Measurements from ENCODE around the gene DDX17. TPM values are rescaled to one million over a fixed set of nuclear protein-coding genes. Genes with fewer than 3 reads are reported as not detected.
A peak's percentile ranks its signal among the peaks of the same experiment; 100 is the strongest.

The DDX17 gene
- 142 TPM for polyA plus RNA-seq (2012; ENCODE audit: low read depth, missing spikeins)

- peak; percentile 64 for TF ChIP-seq SPI1 (IDR thresholded peaks at IDR 0.05; ENCODE audit: low read depth, low read length)
- TF ChIP-seq POU2F2 (IDR thresholded peaks at IDR 0.05; ENCODE audit: low read depth, low read length), result no peak
- TF ChIP-seq POLR2A (IDR thresholded peaks at IDR 0.05; ENCODE audit: low read depth, low read length), result peak; percentile 70
- TF ChIP-seq POLR2AphosphoS5 (IDR thresholded peaks at IDR 0.05; ENCODE audit: low read depth, low read length), result peak; percentile 87
- TF ChIP-seq PAX5 (IDR thresholded peaks at IDR 0.05; ENCODE audit: insufficient read depth, low read length, severe bottlenecking), result no peak
- TF ChIP-seq TAF1 (IDR thresholded peaks at IDR 0.05; ENCODE audit: low read depth, low read length), result peak; percentile 89
- peak; percentile 69 for DNase-seq (ENCODE audit: insufficient read length, low spot score)
- FAIRE-seq, result peak; percentile 97
Observed at GRCh38 chr22:38506118-38506962, at the start of gene DDX17. DDX17 (minus strand) TSS chr22:38506311.

GRCh38 chr22:38554281-38554680 lies 48.2 kb upstream of the DDX17 start:
- FAIRE-seq (no peak), DNase-seq (ENCODE audit: insufficient read length, low spot score) (no peak)
- TF ChIP-seq POLR2A (IDR thresholded peaks at IDR 0.05; ENCODE audit: low read depth, low read length) (no peak), POLR2AphosphoS5 (IDR thresholded peaks at IDR 0.05; ENCODE audit: low read depth, low read length) (no peak), POU2F2 (IDR thresholded peaks at IDR 0.05; ENCODE audit: low read depth, low read length) (no peak), TAF1 (IDR thresholded peaks at IDR 0.05; ENCODE audit: low read depth, low read length) (no peak), PAX5 (IDR thresholded peaks at IDR 0.05; ENCODE audit: insufficient read depth, low read length, severe bottlenecking) (no peak), SPI1 (IDR thresholded peaks at IDR 0.05; ENCODE audit: low read depth, low read length) (no peak)

- TF ChIP-seq SPI1 (IDR thresholded peaks at IDR 0.05; ENCODE audit: low read depth, low read length) (peak; percentile 34; the same call in 1 of the 2 replicates), PAX5 (IDR thresholded peaks at IDR 0.05; ENCODE audit: insufficient read depth, low read length, severe bottlenecking) (no peak)
- FAIRE-seq (no peak), DNase-seq (ENCODE audit: insufficient read length, low spot score) (no peak)
Observed at GRCh38 chr22:38549101-38549894, 43.2 kb upstream of the DDX17 start.

GRCh38 chr22:38540701-38541100 lies 34.6 kb upstream of the DDX17 start:
- no peak for TF ChIP-seq TAF1 (IDR thresholded peaks at IDR 0.05; ENCODE audit: low read depth, low read length)
- no peak for TF ChIP-seq PAX5 (IDR thresholded peaks at IDR 0.05; ENCODE audit: insufficient read depth, low read length, severe bottlenecking)
- no peak for TF ChIP-seq POU2F2 (IDR thresholded peaks at IDR 0.05; ENCODE audit: low read depth, low read length)
- no peak for TF ChIP-seq POLR2A (IDR thresholded peaks at IDR 0.05; ENCODE audit: low read depth, low read length)
- no peak for TF ChIP-seq SPI1 (IDR thresholded peaks at IDR 0.05; ENCODE audit: low read depth, low read length)
- TF ChIP-seq POLR2AphosphoS5 (IDR thresholded peaks at IDR 0.05; ENCODE audit: low read depth, low read length), result no peak
- FAIRE-seq, result no peak
- DNase-seq (ENCODE audit: insufficient read length, low spot score), result no peak

GRCh38 chr22:38531251-38531938 lies 25.3 kb upstream of the DDX17 start:
- FAIRE-seq (no peak), DNase-seq (ENCODE audit: insufficient read length, low spot score) (no peak)
- no peak for TF ChIP-seq POLR2AphosphoS5 (IDR thresholded peaks at IDR 0.05; ENCODE audit: low read depth, low read length)
- TF ChIP-seq POLR2A (IDR thresholded peaks at IDR 0.05; ENCODE audit: low read depth, low read length), result no peak
- TF ChIP-seq TAF1 (IDR thresholded peaks at IDR 0.05; ENCODE audit: low read depth, low read length), result no peak
- TF ChIP-seq POU2F2 (IDR thresholded peaks at IDR 0.05; ENCODE audit: low read depth, low read length), result no peak
- no peak for TF ChIP-seq PAX5 (IDR thresholded peaks at IDR 0.05; ENCODE audit: insufficient read depth, low read length, severe bottlenecking)
- TF ChIP-seq SPI1 (IDR thresholded peaks at IDR 0.05; ENCODE audit: low read depth, low read length), result no peak

GRCh38 chr22:38524429-38524828 lies 18.3 kb upstream of the DDX17 start:
- no peak for DNase-seq (ENCODE audit: insufficient read length, low spot score)
- FAIRE-seq, result no peak
- TF ChIP-seq TAF1 (IDR thresholded peaks at IDR 0.05; ENCODE audit: low read depth, low read length) (no peak), SPI1 (IDR thresholded peaks at IDR 0.05; ENCODE audit: low read depth, low read length) (no peak), POU2F2 (IDR thresholded peaks at IDR 0.05; ENCODE audit: low read depth, low read length) (no peak), PAX5 (IDR thresholded peaks at IDR 0.05; ENCODE audit: insufficient read depth, low read length, severe bottlenecking) (no peak), POLR2A (IDR thresholded peaks at IDR 0.05; ENCODE audit: low read depth, low read length) (no peak), POLR2AphosphoS5 (IDR thresholded peaks at IDR 0.05; ENCODE audit: low read depth, low read length) (no peak)

GRCh38 chr22:38523479-38523878 lies 17.4 kb upstream of the DDX17 start:
- FAIRE-seq (no peak), DNase-seq (ENCODE audit: insufficient read length, low spot score) (no peak)
- no peak for TF ChIP-seq POLR2A (IDR thresholded peaks at IDR 0.05; ENCODE audit: low read depth, low read length)
- no peak for TF ChIP-seq POLR2AphosphoS5 (IDR thresholded peaks at IDR 0.05; ENCODE audit: low read depth, low read length)
- TF ChIP-seq SPI1 (IDR thresholded peaks at IDR 0.05; ENCODE audit: low read depth, low read length), result no peak
- TF ChIP-seq PAX5 (IDR thresholded peaks at IDR 0.05; ENCODE audit: insufficient read depth, low read length, severe bottlenecking), result no peak
- no peak for TF ChIP-seq POU2F2 (IDR thresholded peaks at IDR 0.05; ENCODE audit: low read depth, low read length)
- no peak for TF ChIP-seq TAF1 (IDR thresholded peaks at IDR 0.05; ENCODE audit: low read depth, low read length)

GRCh38 chr22:38523029-38523428 lies 16.9 kb upstream of the DDX17 start:
- DNase-seq (ENCODE audit: insufficient read length, low spot score) (no peak), FAIRE-seq (no peak)
- TF ChIP-seq SPI1 (IDR thresholded peaks at IDR 0.05; ENCODE audit: low read depth, low read length), result no peak
- TF ChIP-seq POLR2A (IDR thresholded peaks at IDR 0.05; ENCODE audit: low read depth, low read length), result no peak
- TF ChIP-seq POLR2AphosphoS5 (IDR thresholded peaks at IDR 0.05; ENCODE audit: low read depth, low read length), result no peak
- TF ChIP-seq POU2F2 (IDR thresholded peaks at IDR 0.05; ENCODE audit: low read depth, low read length), result no peak
- TF ChIP-seq PAX5 (IDR thresholded peaks at IDR 0.05; ENCODE audit: insufficient read depth, low read length, severe bottlenecking), result no peak
- TF ChIP-seq TAF1 (IDR thresholded peaks at IDR 0.05; ENCODE audit: low read depth, low read length), result no peak
